CD4-positive, alpha-beta T cell treated with Interleukin-2 at 100 ng/mL for 4 hours (primary cell): Measurements from ENCODE around the gene FCRL2.
"Not testable (repeated sequence)": the region's sequence is repeated elsewhere in the genome, so short reads cannot be mapped to it uniquely, and the experiment has no call there.

Experiments used
- DNase-seq: peaks from one replicate; pipeline ENCODE4 v3.0.0-alpha.2; 2020; ENCODE audit warnings: low spot score

FCRL2 gene

GRCh38 chr1:157751283-157751682, 25.6 kb downstream of the FCRL2 start:
- DNase-seq = no peak

GRCh38 chr1:157748262-157748817, 28.6 kb downstream of the FCRL2 start:
- no peak for DNase-seq

GRCh38 chr1:157739229-157739901, 37.6 kb downstream of the FCRL2 start:
- no peak for DNase-seq

GRCh38 chr1:157735991-157736390, 40.9 kb downstream of the FCRL2 start:
- DNase-seq = not testable (repeated sequence)

GRCh38 chr1:157734321-157734720, 42.6 kb downstream of the FCRL2 start:
- DNase-seq = no peak

GRCh38 chr1:157732755-157733154, 44.2 kb downstream of the FCRL2 start:
- DNase-seq = no peak

- peak; percentile 37 for DNase-seq
Measured at GRCh38 chr1:157725221-157725577, 51.7 kb downstream of the FCRL2 start.

GRCh38 chr1:157724537-157725220, 52.3 kb downstream of the FCRL2 start:
- DNase-seq = no peak

- DNase-seq = peak; percentile 22
Measured at GRCh38 chr1:157723157-157723556, 53.8 kb downstream of the FCRL2 start.

GRCh38 chr1:157721985-157722384, 54.9 kb downstream of the FCRL2 start:
- no peak for DNase-seq

- DNase-seq = no peak
Measured at GRCh38 chr1:157715736-157716135, 61.2 kb downstream of the FCRL2 start.

- no peak for DNase-seq
Measured at GRCh38 chr1:157711802-157712201, 65.1 kb downstream of the FCRL2 start.

GRCh38 chr1:157704878-157705277, 72.1 kb downstream of the FCRL2 start:
- DNase-seq = no peak

GRCh38 chr1:157703981-157704380, 73.0 kb downstream of the FCRL2 start:
- no peak for DNase-seq

GRCh38 chr1:157702308-157702825, 74.6 kb downstream of the FCRL2 start:
- no peak for DNase-seq

- DNase-seq = peak; percentile 41
Measured at GRCh38 chr1:157700732-157701131, 76.2 kb downstream of the FCRL2 start, which contains the start of gene FCRL3. TSS of gene FCRL3 (minus strand) at chr1:157700769. CDS start at chr1:157700489, 280 bp downstream.

GRCh38 chr1:157700305-157700704, 76.6 kb downstream of the FCRL2 start:
- DNase-seq = no peak

GRCh38 chr1:157697781-157698569, 79.0 kb downstream of the FCRL2 start:
- DNase-seq = no peak

- DNase-seq = no peak
Measured at GRCh38 chr1:157696966-157697628, 79.8 kb downstream of the FCRL2 start.
